Measurements from ENCODE around the gene GOLGA6B. TPM values are rescaled to one million over a fixed set of nuclear protein-coding genes. Genes with fewer than 3 reads are reported as not detected.
A peak's percentile ranks its signal among the peaks of the same experiment; 100 is the strongest.
"Not testable (repeated sequence)": the region's sequence is repeated elsewhere in the genome, so short reads cannot be mapped to it uniquely, and the experiment has no call there.

Gene GOLGA6B
- total RNA-seq, 1 experiment from 2014 or later = 1.9 TPM

DNA sequence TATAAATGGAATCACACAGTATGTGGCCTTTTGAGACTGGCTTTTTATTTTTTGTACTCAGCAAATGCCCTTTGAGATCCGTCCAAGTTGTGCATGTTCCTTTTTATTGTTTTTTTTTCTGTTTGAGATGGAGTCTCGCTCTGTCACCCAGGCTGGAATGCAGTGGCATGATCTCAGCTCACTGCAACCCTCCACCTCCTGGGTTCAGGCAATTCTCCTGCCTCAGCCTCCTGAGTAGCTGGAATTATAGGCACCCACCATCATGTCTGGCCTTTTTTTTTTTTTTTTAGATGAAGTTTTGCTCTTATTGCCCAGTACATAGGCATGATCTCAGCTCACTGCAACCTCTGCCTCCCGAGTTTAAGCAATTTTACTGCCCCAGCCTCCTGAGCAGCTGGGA is 28.3 kb upstream of the GOLGA6B start:
- ATAC-seq; H3K27me3 Mint-ChIP-seq (ENCODE audit: low read depth); H3K9me3 Mint-ChIP-seq; H3K4me1 Mint-ChIP-seq; DNase-seq (ENCODE audit: low spot score); H3K36me3 Mint-ChIP-seq; H3K27ac Mint-ChIP-seq; POLR2A ChIA-PET; H3K4me3 Mint-ChIP-seq: not testable (repeated sequence)
- CTCF ChIA-PET = interaction anchor here (0.6 to 0.7 kb wide), 3 partner anchors 14 to 285 kb away, joined by 3 to 4 read pairs (median 4); no protein-coding TSS in a partner anchor

DNA sequence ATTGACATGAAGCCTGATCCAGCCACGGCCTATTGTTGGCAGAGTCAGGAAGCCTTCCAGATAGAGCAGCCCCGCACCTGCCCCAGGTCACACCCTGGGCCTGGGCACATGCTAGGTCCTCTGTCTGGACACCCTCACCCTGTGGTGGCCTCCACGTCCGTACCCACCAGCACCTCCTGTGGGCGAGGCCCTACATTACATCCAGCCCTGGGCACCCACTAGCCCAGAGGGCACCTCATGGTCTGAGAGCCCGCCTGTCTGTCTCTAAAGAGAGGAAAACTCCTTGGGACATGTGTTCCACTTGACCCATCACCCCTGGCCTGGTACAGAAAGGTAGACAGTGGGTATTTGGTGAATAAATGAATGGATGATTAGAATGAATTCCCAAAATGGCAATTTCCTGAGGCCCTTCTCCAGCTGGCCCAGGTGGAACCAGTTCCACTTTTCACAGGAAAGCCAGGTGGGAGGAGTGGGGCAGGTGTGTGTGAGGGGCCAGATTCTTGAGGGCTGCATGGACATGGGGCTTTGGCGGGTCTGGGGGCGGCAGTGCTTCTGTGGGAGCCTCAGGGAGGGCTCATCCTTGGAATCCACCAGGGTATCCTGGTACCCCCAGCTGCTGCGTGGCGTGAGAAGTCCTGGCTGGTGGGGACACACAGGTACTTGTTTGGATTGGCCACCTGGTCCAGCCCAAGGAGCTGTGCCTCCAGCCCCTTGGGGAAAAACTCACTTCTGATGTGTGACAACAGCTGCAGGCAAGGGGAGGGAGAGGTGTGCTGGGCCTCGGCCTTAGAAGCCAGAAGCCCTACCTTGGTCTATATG is 26.0 kb upstream of the GOLGA6B start:
- H3K9me3 Mint-ChIP-seq; H3K27ac Mint-ChIP-seq; H3K4me1 Mint-ChIP-seq; POLR2A ChIA-PET; H3K36me3 Mint-ChIP-seq; H3K27me3 Mint-ChIP-seq (ENCODE audit: low read depth); H3K4me3 Mint-ChIP-seq: not testable (repeated sequence)
- CTCF ChIA-PET = interaction anchor here (1.0 to 1.8 kb wide), 4 partner anchors 24 to 42 kb away, joined by 3 to 10 read pairs (median 6); no protein-coding TSS in a partner anchor
- DNase-seq (ENCODE audit: low spot score) (peak; percentile 79), ATAC-seq (peak; percentile 96)
- TF ChIP-seq, protein P1, sequence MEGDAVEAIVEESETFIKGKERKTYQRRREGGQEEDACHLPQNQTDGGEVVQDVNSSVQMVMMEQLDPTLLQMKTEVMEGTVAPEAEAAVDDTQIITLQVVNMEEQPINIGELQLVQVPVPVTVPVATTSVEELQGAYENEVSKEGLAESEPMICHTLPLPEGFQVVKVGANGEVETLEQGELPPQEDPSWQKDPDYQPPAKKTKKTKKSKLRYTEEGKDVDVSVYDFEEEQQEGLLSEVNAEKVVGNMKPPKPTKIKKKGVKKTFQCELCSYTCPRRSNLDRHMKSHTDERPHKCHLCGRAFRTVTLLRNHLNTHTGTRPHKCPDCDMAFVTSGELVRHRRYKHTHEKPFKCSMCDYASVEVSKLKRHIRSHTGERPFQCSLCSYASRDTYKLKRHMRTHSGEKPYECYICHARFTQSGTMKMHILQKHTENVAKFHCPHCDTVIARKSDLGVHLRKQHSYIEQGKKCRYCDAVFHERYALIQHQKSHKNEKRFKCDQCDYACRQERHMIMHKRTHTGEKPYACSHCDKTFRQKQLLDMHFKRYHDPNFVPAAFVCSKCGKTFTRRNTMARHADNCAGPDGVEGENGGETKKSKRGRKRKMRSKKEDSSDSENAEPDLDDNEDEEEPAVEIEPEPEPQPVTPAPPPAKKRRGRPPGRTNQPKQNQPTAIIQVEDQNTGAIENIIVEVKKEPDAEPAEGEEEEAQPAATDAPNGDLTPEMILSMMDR (IDR thresholded peaks at IDR 0.05) = peak; percentile 65

DNA sequence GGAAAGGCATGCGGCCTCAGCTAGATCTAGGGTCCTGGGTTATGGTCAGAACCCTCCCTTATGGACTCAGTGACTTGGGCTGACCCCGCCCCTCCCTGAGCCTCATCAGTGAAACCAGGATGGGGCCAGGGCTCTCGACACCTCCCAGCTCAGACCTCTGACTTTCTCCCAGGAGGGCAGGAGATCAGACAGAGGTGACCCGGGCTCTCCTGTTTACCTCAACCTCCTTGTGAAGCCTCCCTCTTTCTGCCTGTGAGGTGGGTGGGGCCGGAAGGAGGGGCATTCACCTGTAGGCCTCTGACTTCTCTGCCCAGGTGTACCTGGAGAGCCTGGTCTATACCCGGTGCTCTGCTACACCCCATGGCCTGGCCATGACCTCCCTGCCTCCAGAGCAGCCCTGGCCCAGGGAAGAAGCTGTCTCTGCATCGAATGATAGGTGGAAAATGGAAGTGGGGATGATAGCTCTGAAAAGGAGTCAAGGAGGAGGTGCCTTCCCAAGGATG is 25.4 kb upstream of the GOLGA6B start:
- H3K9me3 Mint-ChIP-seq; DNase-seq (ENCODE audit: low spot score); H3K4me3 Mint-ChIP-seq; H3K27me3 Mint-ChIP-seq (ENCODE audit: low read depth); POLR2A ChIA-PET; H3K36me3 Mint-ChIP-seq; H3K27ac Mint-ChIP-seq; ATAC-seq; H3K4me1 Mint-ChIP-seq: not testable (repeated sequence)
- CTCF ChIA-PET = interaction anchor here (1.0 to 1.8 kb wide), 4 partner anchors 24 to 42 kb away, joined by 3 to 10 read pairs (median 6); no protein-coding TSS in a partner anchor

DNA sequence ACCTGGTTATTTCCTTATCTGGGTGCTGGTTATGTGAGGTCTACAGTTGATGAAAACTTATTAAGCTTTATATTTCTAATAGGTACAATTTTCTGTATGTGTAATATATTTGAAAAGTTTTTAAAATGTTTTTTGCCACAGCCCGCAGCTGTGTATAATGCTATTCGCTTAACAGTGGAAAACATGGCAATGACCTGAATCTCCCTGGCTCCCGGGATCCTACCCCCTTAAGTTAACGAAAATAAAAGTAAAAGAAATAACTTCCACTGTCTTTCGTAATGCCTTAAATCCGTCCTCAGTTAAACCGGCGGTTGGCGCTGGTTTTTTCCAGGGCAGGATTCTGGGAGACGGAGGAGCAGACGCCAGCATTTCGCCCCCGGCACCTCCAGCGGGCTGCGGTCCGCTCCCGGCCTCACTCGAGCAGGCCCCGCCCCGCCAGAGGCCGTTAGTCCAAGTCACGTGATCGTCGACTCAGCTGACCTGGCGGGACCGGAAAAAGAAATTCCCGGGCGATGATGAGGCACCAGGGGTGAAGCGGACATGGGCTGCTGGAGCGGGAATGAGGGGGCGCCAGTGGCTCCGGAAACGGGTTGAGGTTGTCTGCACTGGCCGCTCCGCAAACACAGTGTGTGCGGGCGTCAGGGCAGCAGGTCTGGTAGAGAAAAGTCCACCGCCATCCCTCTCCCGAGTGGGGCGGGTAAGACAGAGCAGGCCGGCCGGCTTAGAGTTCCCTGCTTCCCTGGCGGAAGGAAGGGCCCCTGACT is 17.8 kb upstream of the GOLGA6B start:
- H3K27ac Mint-ChIP-seq; POLR2A ChIA-PET; H3K9me3 Mint-ChIP-seq; H3K4me1 Mint-ChIP-seq; H3K36me3 Mint-ChIP-seq; CTCF ChIA-PET; H3K4me3 Mint-ChIP-seq; H3K27me3 Mint-ChIP-seq (ENCODE audit: low read depth): not testable (repeated sequence)
- DNase-seq (ENCODE audit: low spot score) = peak; percentile 79
- ATAC-seq = peak; percentile 80

- DNase-seq (ENCODE audit: low spot score); CTCF ChIA-PET; H3K27me3 Mint-ChIP-seq (ENCODE audit: low read depth); H3K27ac Mint-ChIP-seq; H3K9me3 Mint-ChIP-seq; H3K4me1 Mint-ChIP-seq; ATAC-seq; H3K4me3 Mint-ChIP-seq; H3K36me3 Mint-ChIP-seq; POLR2A ChIA-PET: not testable (repeated sequence)
Observed at GRCh38 chr15:72639759-72640483, 14.6 kb upstream of the GOLGA6B start.

GRCh38 chr15:72642271-72642670 is 12.2 kb upstream of the GOLGA6B start:
- ATAC-seq = peak; percentile 93
- H3K4me3 Mint-ChIP-seq; H3K4me1 Mint-ChIP-seq; H3K27ac Mint-ChIP-seq; H3K36me3 Mint-ChIP-seq; CTCF ChIA-PET; H3K9me3 Mint-ChIP-seq; H3K27me3 Mint-ChIP-seq (ENCODE audit: low read depth); DNase-seq (ENCODE audit: low spot score); POLR2A ChIA-PET: not testable (repeated sequence)

- H3K4me1 Mint-ChIP-seq; ATAC-seq; CTCF ChIA-PET; H3K36me3 Mint-ChIP-seq; H3K27me3 Mint-ChIP-seq (ENCODE audit: low read depth); POLR2A ChIA-PET; H3K4me3 Mint-ChIP-seq; H3K9me3 Mint-ChIP-seq; DNase-seq (ENCODE audit: low spot score): not testable (repeated sequence)
- H3K27ac Mint-ChIP-seq = peak overlapping the region; percentile 60; the same call in 1 of the 2 replicates
Observed at GRCh38 chr15:72648631-72649253, 5.8 kb upstream of the GOLGA6B start.

- H3K4me1 Mint-ChIP-seq; H3K4me3 Mint-ChIP-seq; DNase-seq (ENCODE audit: low spot score); H3K27me3 Mint-ChIP-seq (ENCODE audit: low read depth); H3K36me3 Mint-ChIP-seq; POLR2A ChIA-PET; ATAC-seq; H3K27ac Mint-ChIP-seq; CTCF ChIA-PET; H3K9me3 Mint-ChIP-seq: not testable (repeated sequence)
Observed at GRCh38 chr15:72656014-72656413, 1.5 kb downstream of the GOLGA6B start.

- H3K4me3 Mint-ChIP-seq; POLR2A ChIA-PET; CTCF ChIA-PET; DNase-seq (ENCODE audit: low spot score); ATAC-seq; H3K9me3 Mint-ChIP-seq; H3K4me1 Mint-ChIP-seq; H3K36me3 Mint-ChIP-seq; H3K27ac Mint-ChIP-seq; H3K27me3 Mint-ChIP-seq (ENCODE audit: low read depth): not testable (repeated sequence)
Observed at GRCh38 chr15:72661081-72661480, 6.6 kb downstream of the GOLGA6B start.

- H3K36me3 Mint-ChIP-seq; ATAC-seq; H3K4me3 Mint-ChIP-seq; POLR2A ChIA-PET; H3K9me3 Mint-ChIP-seq; H3K4me1 Mint-ChIP-seq; H3K27me3 Mint-ChIP-seq (ENCODE audit: low read depth); CTCF ChIA-PET; H3K27ac Mint-ChIP-seq: not testable (repeated sequence)
- DNase-seq (ENCODE audit: low spot score) = peak; percentile 75
Observed at GRCh38 chr15:72663931-72664330, 9.4 kb downstream of the GOLGA6B start.
